HepG2 (cell line): ENCODE data around the gene SFT2D1. TPM values are rescaled to one million over a fixed set of nuclear protein-coding genes. Genes with fewer than 3 reads are reported as not detected.
"Not testable (repeated sequence)": the region's sequence is repeated elsewhere in the genome, so short reads cannot be mapped to it uniquely, and the experiment has no call there.

Experiments
- ATAC-seq: fragments of 200-7000 bp; cut with Tn5 transposase; 3 replicates; pipeline ENCODE4 v1.9.1; 2020; ENCODE audit warnings: mild to moderate bottlenecking, moderate library complexity
- BruUV-seq: library from RNA; stranded (reverse); fragments of 400-500 nt; replicated peaks from 2 replicates; lab custom pipeline; 2021; lab: Mats Ljungman, UMichigan
- CTCF ChIA-PET: fragments of 300-600 bp; formaldehyde crosslinking; extraction: SDS; loops from one replicate; lab custom pipeline; 2021; ENCODE audit warnings: low total read pairs, inconsistent platforms, low intra/inter-chr PET ratio; lab: Yijun Ruan, JAX
- POLR2A ChIA-PET: fragments of 350-600 bp; sonication (Branson Sonifier 250); formaldehyde crosslinking; loops from one replicate; lab custom pipeline; 2020; ENCODE audit warnings: antibody characterized with exemption, inconsistent platforms; lab: Yijun Ruan, JAX
- DNase-seq: peaks from one replicate; pipeline ENCODE4 v3.0.0-alpha.2; 2015; ENCODE audit warnings: low spot score
- FAIRE-seq: peaks from 3 replicates; lab custom pipeline; 2011; peaks lifted over from hg19 to GRCh38; lab: Jason Lieb, UNC
- H2AFZ ChIP-seq: one replicate; pipeline ENCODE4 v1.6.1; 2011; ENCODE audit warnings: low read length, inconsistent platforms
- H3K27ac ChIP-seq: fragments of 300-600 bp; 3 replicates; pipeline ENCODE4 v1.8.0; 2011; ENCODE audit warnings: mixed run types, mild to moderate bottlenecking, mixed read lengths, low read length, inconsistent platforms; ENCODE audit not compliant: insufficient read depth; ENCODE audit errors: extremely low read length
- H3K27me3 ChIP-seq, 2 experiments: fragments of 200-600 bp in 1 of 2; 2 replicates in 1 of 2; 3 replicates in 1 of 2; pipeline versions ENCODE4 v1.6.0 to v1.8.0; 2011; ENCODE audit warnings: low read length in 2 of 2, mild to moderate bottlenecking in 2 of 2, moderate library complexity in 2 of 2, inconsistent platforms in 1 of 2; ENCODE audit not compliant: insufficient read depth in 2 of 2, control insufficient read depth in 1 of 2
- H3K36me3 ChIP-seq, 2 experiments: fragments of 200-600 bp in 1 of 2; replicated peaks in 1 of 2; 2 replicates in 1 of 2; 3 replicates in 1 of 2; pipeline versions ENCODE4 v1.5.1 to v1.8.0; 2011; ENCODE audit warnings: low read length in 2 of 2, inconsistent platforms in 1 of 2; ENCODE audit not compliant: insufficient read depth in 2 of 2, control insufficient read depth in 1 of 2
- H3K4me1 ChIP-seq: 2 replicates; pipeline ENCODE4 v1.5.1; 2012; ENCODE audit warnings: low read length, inconsistent platforms; ENCODE audit not compliant: insufficient read depth
- H3K4me2 ChIP-seq: 2 replicates; pipeline ENCODE4 v1.6.0; 2011; ENCODE audit warnings: low read depth, low read length, inconsistent platforms
- H3K4me3 ChIP-seq, 3 experiments: fragments of 200-600 bp in 1 of 3; sonication (generic), shearing (Covaris generic) in 1 of 3; replicated peaks in 1 of 3; 2 replicates each; pipeline ENCODE4 v1.5.1; 2011 to 2016; ENCODE audit warnings: low read length in 3 of 3, inconsistent platforms in 2 of 3, low read depth in 2 of 3, mild to moderate bottlenecking in 2 of 3, control low read depth in 1 of 3, mixed read lengths in 1 of 3; ENCODE audit not compliant: insufficient read depth in 1 of 3
- H3K79me2 ChIP-seq: one replicate; pipeline ENCODE4 v1.6.1; 2011; ENCODE audit warnings: low read length, inconsistent platforms; ENCODE audit not compliant: insufficient read depth
- H3K9ac ChIP-seq: 2 replicates; pipeline ENCODE4 v1.6.0; 2011; ENCODE audit warnings: mild to moderate bottlenecking, low read depth, low read length, inconsistent platforms; ENCODE audit not compliant: insufficient read depth
- H3K9me3 ChIP-seq: 2 replicates; pipeline ENCODE4 v1.5.1; 2012; ENCODE audit warnings: mild to moderate bottlenecking, low read length
- H4K20me1 ChIP-seq: 2 replicates; pipeline ENCODE4 v1.6.0; 2011; ENCODE audit warnings: inconsistent platforms, mild to moderate bottlenecking, low read length, moderate library complexity; ENCODE audit not compliant: insufficient read depth
- CHD4 ChIP-seq: fragments of 200-600 bp; sonication (generic); IDR thresholded peaks from 2 replicates; pipeline ENCODE4 v1.7.0; 2017; ENCODE audit warnings: mild to moderate bottlenecking, low read length, borderline replicate concordance
- EP300 ChIP-seq, 3 experiments: sonication (generic) in 1 of 3; formaldehyde crosslinking in 1 of 3; IDR thresholded peaks; 2 replicates each; pipeline versions ENCODE4 v1.5.1 to v1.6.1; 2011 to 2020; ENCODE audit warnings: low read depth in 2 of 3, low read length in 2 of 3, borderline replicate concordance in 1 of 3, improper control_type of control experiment in 1 of 3, mild to moderate bottlenecking in 1 of 3, missing genetic modification reagents in 1 of 3, moderate library complexity in 1 of 3
- HNRNPH1 ChIP-seq: fragments of 200-400 bp; formaldehyde crosslinking; optimal IDR thresholded peaks from 2 replicates; pipeline ENCODE3; 2017; ENCODE audit warnings: mild to moderate bottlenecking, low read depth, low read length
- HNRNPUL1 ChIP-seq: fragments of 200-400 bp; formaldehyde crosslinking; IDR thresholded peaks from 2 replicates; pipeline ENCODE4 v1.6.1; 2017; ENCODE audit warnings: low read depth, mild to moderate bottlenecking, low read length, moderate library complexity
- NR2F1 ChIP-seq, 2 experiments: fragments of 450-650 bp in 1 of 2; formaldehyde crosslinking in 1 of 2; IDR thresholded peaks; 2 replicates each; pipeline versions ENCODE4 v1.5.0 to v1.6.1; 2016 to 2020; ENCODE audit warnings: mild to moderate bottlenecking in 1 of 2, missing compliant biosample characterization in 1 of 2, missing genetic modification reagents in 1 of 2, moderate library complexity in 1 of 2
- PITX1 ChIP-seq: sonication (generic); formaldehyde crosslinking; IDR thresholded peaks from 2 replicates; pipeline ENCODE4 v1.5.1; 2020; ENCODE audit warnings: mild to moderate bottlenecking, missing genetic modification reagents
- SKI ChIP-seq: fragments of 450-650 bp; IDR thresholded peaks from one replicate; pipeline ENCODE4 v1.6.1; 2018; ENCODE audit warnings: mild to moderate bottlenecking; ENCODE audit not compliant: partially characterized antibody
- TEAD3 ChIP-seq: optimal IDR thresholded peaks from 2 replicates; pipeline ENCODE3; 2016; ENCODE audit warnings: borderline replicate concordance
- ZBTB21 ChIP-seq: sonication (generic); formaldehyde crosslinking; IDR thresholded peaks from 2 replicates; pipeline ENCODE4 v1.4.0; 2020; ENCODE audit warnings: missing genetic modification reagents
- ZBTB38 ChIP-seq: sonication (generic); formaldehyde crosslinking; IDR thresholded peaks from 2 replicates; pipeline ENCODE4 v1.5.1; 2020; ENCODE audit warnings: mild to moderate bottlenecking, missing genetic modification reagents
- ZNF12 ChIP-seq: sonication (generic); formaldehyde crosslinking; IDR thresholded peaks from 2 replicates; pipeline ENCODE4 v1.5.0; 2020; ENCODE audit warnings: missing genetic modification reagents
- ZNF124 ChIP-seq: sonication (generic); formaldehyde crosslinking; IDR thresholded peaks from 2 replicates; pipeline ENCODE4 v1.4.0; 2020; ENCODE audit warnings: missing genetic modification reagents
- ZNF768 ChIP-seq: sonication (generic); formaldehyde crosslinking; IDR thresholded peaks from 2 replicates; pipeline ENCODE4 v1.4.0; 2020; ENCODE audit warnings: missing genetic modification reagents
- WGBS: methylation state at CpG from one replicate; pipeline ENCODE4 v1.1.6; 2017; ENCODE audit warnings: low lambda C conversion rate; 5-methylcytosine and 5-hydroxymethylcytosine counted together
- in situ Hi-C: cut with HindIII; loops from 2 replicates; pipeline ENCODE4 v1.10.0; 2017; ENCODE audit warnings: low pct_unique_long_range_greater_than_20kb; ENCODE audit not compliant: extremely low pct_ligation_motif_present
- intact Hi-C: fragments of 100-400 bp; cut with micrococcal nuclease; formaldehyde crosslinking; loops from one replicate; pipeline ENCODE4 v1.10.0; 2022; ENCODE audit not compliant: unreplicated experiment
- polyA plus RNA-seq, 8 experiments: library from polyadenylated mRNA; depleted of rRNA in 3 of 8; stranded (reverse) in 7 of 8; unstranded in 1 of 8; fragments of >200 nt; fragmentation: Illumina TruSeq in 4 of 8; extraction: Trizol in 4 of 8; gene quantifications; 2 replicates each; pipeline versions ENCODE4 v1.2.1 to v1.2.3, GENCODE V29; 2011 to 2016; ENCODE audit warnings: low read depth in 4 of 8, missing spikeins in 1 of 8, mixed read lengths in 1 of 8; ENCODE audit not compliant: insufficient read depth in 1 of 8
- total RNA-seq, 5 experiments: library from RNA; depleted of rRNA; stranded (reverse); fragments of >200 nt; fragmentation: Illumina TruSeq; extraction: Trizol; gene quantifications; 2 replicates each; pipeline ENCODE4 v1.2.3, GENCODE V29; 2016; ENCODE audit warnings: low read depth in 1 of 5
- TF ChIP-seq, protein P1 (sequence below): sonication (generic); formaldehyde crosslinking; IDR thresholded peaks from 2 replicates; pipeline ENCODE4 v1.4.0; 2020; ENCODE audit warnings: missing genetic modification reagents
- TF ChIP-seq, protein P2 (sequence below): sonication (generic); formaldehyde crosslinking; IDR thresholded peaks from 2 replicates; pipeline ENCODE4 v1.5.0; 2020; ENCODE audit warnings: missing genetic modification reagents

SFT2D1 gene
- total and polyA plus RNA-seq, 2 of the 13 experiments (the other 11 are each of a cell fraction or from before 2014, with no cell fraction given), result 115 to 147 TPM

DNA sequence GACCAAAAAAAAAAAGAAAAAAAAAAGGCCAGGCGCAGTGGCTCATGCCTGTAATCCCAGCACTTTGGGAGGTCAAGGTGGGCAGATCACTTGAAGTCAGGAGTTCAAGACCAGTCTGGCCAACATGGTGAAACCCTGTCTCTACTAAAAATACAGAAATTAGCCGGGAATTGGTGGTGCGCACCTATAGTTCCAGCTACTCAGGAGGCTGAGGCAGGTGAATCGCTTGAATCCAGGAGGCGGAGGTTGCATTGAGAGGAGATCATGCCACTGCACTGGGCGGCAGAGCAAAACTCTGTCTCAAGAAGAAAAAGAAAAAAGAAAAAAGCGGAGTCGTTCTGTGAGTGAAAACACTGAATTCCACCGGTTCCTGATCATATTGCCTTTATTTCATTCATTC lies 44.8 kb upstream of the SFT2D1 start:
- H3K36me3 ChIP-seq, in situ Hi-C loops, H2AFZ ChIP-seq, ATAC-seq, H4K20me1 ChIP-seq, DNase-seq, FAIRE-seq, H3K9me3 ChIP-seq, H3K27me3 ChIP-seq, CTCF ChIA-PET: not testable (repeated sequence)
- Histone ChIP-seq H3K4me1 (peaks cover 75% of the 10 kb centered on the region), H3K79me2 (peaks cover 11% of the 10 kb centered on the region), H3K4me3 (peak overlapping the region in 2 of 3 experiments; percentile 10 to 17; a peak in 1 of 6 replicates)
- POLR2A ChIA-PET, result interaction anchor here (1.3 to 3.8 kb wide), 5 partner anchors 9 to 56 kb away, joined by 4 to 36 read pairs (median 15); partner anchors contain the start of gene SFT2D1
- 63% methylated on average over 9 of the region's 9 CpGs for WGBS
- peak; percentile 91 for TF ChIP-seq ZBTB38 (CRISPR knock-in tag)
- 0 out of 2 replicates have a peak, but pooled peaks have one; percentile 5 for TF ChIP-seq HNRNPUL1
- TF ChIP-seq, all 625 proteins: peak for 2; not testable (repeated sequence) for 623
- Histone ChIP-seq H3K4me2 (peak overlapping the region; percentile 73), H3K9ac (peak overlapping the region; percentile 54), H3K27ac (peak overlapping the region; percentile 93)
- intact Hi-C loops, BruUV-seq: not testable (repeated sequence)

DNA sequence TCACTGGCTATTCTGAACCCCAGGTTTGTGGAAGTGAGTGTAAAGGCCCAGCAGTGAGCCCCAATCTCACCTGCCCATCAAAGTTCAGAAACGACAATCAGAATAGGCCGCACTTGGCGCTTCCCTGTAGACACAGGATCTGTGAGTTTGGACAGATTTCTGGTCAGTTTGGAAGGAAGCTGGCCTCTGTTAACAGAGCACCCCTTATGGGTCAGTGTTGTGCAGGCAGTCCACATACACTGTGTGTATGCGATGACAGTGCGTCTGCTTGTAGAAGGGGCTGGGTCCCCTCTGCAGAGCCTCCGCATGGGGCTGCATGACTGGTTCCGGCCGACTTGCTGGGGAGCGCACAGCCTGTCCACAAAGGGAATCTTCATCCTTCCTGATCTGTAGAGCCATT lies 43.8 kb upstream of the SFT2D1 start:
- Histone ChIP-seq H3K9ac (no peak overlapping the region), H2AFZ (no peak overlapping the region), H3K79me2 (peaks cover 21% of the 10 kb centered on the region), H3K9me3 (no peaks in the 10 kb centered on the region), H3K4me2 (peak overlapping the region; percentile 13; the same call in 1 of the 2 replicates), H3K27ac (peak overlapping the region; percentile 93), H3K4me3 (no peak overlapping the region), H3K27me3 (no peaks in the 10 kb centered on the region; a peak in 1 of 5 replicates), H3K4me1 (peaks cover 73% of the 10 kb centered on the region), H4K20me1 (no peaks in the 10 kb centered on the region; the same call in 1 of the 2 replicates), H3K36me3 (no peaks in the 10 kb centered on the region)
- DNase-seq (no peak), ATAC-seq (no peak), FAIRE-seq (no peak)
- in situ Hi-C loops (no loop called here), intact Hi-C loops (no loop called here)
- WGBS, result 89% methylated on average over 9 of the region's 9 CpGs
- no TSS peak for BruUV-seq
- POLR2A ChIA-PET, result interaction anchor here (1.8 to 3.8 kb wide), 2 partner anchors 8 to 25 kb away, joined by 11 to 35 read pairs; no protein-coding TSS in a partner anchor
- CTCF ChIA-PET, result no interaction called here
- TF ChIP-seq TEAD3, result peak; percentile 18
- TF ChIP-seq, protein P1, sequence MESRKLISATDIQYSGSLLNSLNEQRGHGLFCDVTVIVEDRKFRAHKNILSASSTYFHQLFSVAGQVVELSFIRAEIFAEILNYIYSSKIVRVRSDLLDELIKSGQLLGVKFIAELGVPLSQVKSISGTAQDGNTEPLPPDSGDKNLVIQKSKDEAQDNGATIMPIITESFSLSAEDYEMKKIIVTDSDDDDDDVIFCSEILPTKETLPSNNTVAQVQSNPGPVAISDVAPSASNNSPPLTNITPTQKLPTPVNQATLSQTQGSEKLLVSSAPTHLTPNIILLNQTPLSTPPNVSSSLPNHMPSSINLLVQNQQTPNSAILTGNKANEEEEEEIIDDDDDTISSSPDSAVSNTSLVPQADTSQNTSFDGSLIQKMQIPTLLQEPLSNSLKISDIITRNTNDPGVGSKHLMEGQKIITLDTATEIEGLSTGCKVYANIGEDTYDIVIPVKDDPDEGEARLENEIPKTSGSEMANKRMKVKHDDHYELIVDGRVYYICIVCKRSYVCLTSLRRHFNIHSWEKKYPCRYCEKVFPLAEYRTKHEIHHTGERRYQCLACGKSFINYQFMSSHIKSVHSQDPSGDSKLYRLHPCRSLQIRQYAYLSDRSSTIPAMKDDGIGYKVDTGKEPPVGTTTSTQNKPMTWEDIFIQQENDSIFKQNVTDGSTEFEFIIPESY (CRISPR knock-in tag), result peak; percentile 75; the same call in 1 of the 2 replicates
- no peak for TF ChIP-seq PITX1 (CRISPR knock-in tag)
- TF ChIP-seq CHD4, result no peak
- no peak for TF ChIP-seq EP300 (IDR thresholded peaks at IDR 0.05; ENCODE audit: low read depth in 2 of 2, low read length in 2 of 2)
- TF ChIP-seq EP300 (CRISPR knock-in tag; IDR thresholded peaks at IDR 0.05; ENCODE audit: borderline replicate concordance), result 0 out of 2 replicates have a peak, but pooled peaks have one; percentile 35
- no peak for TF ChIP-seq HNRNPH1
- no peak for TF ChIP-seq ZNF768 (CRISPR knock-in tag)
- TF ChIP-seq NR2F1 (CRISPR knock-in tag; IDR thresholded peaks at IDR 0.05), result no peak
- TF ChIP-seq ZNF12 (CRISPR knock-in tag), result no peak
- TF ChIP-seq, protein P2, sequence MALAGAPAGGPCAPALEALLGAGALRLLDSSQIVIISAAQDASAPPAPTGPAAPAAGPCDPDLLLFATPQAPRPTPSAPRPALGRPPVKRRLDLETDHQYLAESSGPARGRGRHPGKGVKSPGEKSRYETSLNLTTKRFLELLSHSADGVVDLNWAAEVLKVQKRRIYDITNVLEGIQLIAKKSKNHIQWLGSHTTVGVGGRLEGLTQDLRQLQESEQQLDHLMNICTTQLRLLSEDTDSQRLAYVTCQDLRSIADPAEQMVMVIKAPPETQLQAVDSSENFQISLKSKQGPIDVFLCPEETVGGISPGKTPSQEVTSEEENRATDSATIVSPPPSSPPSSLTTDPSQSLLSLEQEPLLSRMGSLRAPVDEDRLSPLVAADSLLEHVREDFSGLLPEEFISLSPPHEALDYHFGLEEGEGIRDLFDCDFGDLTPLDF (CRISPR knock-in tag), result no peak
- TF ChIP-seq ZBTB38 (CRISPR knock-in tag), result peak; percentile 95; the same call in 1 of the 2 replicates
- TF ChIP-seq ZBTB21, result no peak
- no peak for TF ChIP-seq ZNF124 (CRISPR knock-in tag)
- TF ChIP-seq SKI, result no peak
